HG02973 (cell line): ENCODE measurements around the gene MOB2.

Experiments
- ATAC-seq: cut with Tn5 transposase; IDR thresholded peaks from one replicate; pipeline ENCODE4 v1.9.1; 2021; ENCODE audit warnings: moderate library complexity; ENCODE audit not compliant: unreplicated experiment

The MOB2 gene

DNA sequence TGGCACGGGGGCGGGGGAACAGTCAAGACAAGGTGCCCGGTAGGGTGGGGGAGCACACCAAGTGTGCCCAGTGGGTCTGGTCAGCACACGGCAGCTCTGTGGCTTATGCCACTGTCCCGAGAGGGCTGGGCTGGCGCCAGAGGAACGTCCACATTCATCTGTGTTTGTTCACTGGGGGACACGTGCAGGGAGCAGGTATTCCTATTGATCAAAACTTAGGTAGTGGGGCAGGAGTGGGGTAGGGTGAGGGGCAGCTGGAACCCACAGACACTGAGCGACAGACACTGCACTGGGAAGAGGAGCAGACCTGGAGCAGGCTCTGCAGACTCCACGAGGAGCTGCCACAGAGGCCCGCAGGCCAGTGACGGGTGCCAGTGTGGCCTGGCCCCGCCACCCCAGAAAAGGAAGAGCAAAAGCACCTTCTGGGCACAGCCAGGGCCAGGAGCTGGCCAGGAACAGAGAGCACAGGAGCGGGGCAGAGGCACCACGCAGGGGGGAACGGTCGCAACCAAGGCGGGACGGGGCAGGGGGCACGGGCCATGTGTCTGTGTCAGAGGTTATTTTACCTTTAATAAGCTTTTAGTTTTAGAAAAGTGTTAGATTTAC is 2.1 kb upstream of the MOB2 start:
- no peak for ATAC-seq

DNA sequence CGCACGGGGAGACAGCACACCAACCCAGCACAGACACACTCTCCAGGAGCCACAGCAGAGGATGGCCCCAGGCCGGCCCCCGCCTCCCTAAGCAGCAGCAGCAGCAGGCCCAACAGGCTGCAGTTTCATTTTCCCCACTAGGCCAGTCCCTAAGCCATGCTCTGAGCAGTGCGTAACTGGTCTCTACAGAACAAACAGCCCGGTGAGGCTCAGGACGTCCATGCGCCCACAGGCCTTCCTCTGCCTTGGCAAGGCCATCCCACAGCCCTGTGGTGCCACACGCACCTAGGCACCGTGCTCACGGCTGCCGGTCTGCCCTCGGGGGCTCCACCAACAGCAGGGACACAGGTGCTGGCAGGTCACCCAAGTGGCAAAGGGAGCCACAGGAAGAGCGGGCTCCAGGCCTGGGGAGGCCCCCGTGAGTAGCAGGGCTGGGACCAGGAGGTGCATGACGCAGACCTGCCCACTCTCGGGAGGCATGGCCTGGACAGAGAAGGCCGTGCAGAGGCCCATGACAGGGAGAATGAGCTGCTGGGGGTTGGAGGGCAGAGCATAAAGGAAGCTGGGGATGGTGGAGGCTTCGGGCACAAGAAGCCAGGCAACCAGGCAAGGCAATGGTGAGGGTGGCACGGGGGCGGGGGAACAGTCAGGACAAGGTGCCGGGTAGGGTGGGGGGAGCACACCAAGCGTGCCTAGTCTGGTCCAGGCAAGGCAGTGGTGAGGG is 1.4 kb upstream of the MOB2 start:
- no peak for ATAC-seq

DNA sequence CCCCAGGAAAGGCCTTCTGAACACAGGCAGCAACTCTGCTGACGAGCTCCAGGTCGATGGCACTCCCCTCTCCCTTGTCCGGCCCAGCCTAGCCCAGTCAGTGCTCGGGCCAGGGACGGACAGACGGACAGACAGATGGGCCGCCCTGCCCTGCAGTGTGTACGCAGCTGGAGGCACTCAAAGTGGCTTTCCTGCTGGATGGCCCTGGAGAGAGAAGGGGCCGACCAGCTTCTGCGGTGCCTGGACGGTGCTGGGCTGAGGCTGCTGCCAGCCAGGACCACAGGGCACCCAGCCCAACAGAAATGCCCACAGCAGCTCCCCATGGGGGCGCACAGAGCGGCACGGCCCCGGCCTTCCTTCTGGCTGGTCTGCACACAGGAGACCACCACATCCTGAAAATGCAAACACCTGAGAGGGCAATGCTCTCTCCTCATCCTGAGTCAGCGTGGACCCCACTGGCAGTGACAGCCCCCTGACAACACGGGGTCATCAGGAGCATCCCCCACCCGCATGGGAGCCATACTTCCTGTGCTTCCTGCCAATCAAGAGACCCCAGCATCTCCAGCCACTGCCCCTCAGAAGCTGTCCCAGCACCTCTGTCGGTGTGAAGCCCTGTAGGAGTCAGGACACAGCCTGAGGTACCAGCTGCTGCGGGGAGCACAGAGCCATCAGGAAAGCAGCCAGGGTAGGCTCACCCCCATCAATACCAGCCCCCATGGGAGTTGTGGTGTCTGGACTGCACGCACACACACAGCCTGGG is 692 bp upstream of the MOB2 start:
- ATAC-seq: no peak

DNA sequence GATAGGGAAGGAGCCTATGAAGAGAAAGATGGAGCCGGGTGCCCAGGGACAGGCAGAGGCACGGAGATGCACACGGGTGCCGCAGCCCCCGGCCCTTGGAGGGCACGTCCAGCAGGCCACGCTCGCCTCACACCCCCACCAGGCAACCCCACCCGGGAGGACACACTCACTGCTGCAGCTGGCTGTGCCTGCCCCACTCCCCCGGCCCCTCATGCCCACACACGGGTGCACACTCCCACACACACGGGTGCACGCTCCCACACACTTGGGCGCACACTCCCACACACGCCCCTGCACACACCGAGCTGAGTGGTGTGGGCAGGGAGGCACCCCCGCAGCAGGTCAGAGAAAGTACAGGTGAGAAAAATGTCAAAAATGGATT is 1.1 kb downstream of the MOB2 start:
- no peak for ATAC-seq

DNA sequence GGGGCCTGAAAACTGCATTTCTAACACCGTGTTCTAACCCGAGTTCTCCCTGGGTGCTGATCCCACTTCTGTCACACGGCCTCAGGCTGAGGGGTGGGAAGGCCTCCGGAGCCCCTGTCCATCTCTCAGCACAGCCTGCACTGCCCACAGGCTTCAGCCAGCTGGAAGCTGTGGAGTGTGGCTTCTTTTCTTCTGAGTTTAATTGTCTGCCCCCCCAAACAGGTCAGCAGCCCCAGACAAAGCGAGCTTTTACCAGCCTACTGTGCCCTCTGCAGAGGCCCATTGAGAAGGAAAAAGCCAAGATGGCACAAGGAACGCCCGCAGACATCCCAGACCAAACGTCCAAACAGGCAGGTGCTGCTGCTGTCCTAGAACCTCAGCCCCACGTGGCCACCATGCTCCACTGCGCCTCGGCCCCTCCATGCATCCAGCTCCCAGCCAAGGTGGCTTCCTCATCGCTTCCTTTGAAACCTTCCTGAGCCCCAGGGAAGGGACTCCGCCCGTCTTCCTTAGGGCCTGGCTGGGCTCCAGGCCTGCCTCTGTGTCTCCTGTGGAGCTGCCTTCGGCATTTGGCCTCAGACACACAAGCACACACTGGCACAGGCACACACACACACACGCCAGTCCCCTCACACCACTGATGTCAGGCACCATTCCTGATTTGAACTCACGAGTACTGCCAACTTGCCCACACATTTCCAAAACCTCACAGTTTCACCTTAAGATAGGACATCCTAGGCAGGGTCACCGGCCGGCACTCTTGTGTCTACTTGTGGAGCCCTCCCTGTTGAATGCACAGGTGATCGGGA is 1.7 kb downstream of the MOB2 start:
- no peak for ATAC-seq

DNA sequence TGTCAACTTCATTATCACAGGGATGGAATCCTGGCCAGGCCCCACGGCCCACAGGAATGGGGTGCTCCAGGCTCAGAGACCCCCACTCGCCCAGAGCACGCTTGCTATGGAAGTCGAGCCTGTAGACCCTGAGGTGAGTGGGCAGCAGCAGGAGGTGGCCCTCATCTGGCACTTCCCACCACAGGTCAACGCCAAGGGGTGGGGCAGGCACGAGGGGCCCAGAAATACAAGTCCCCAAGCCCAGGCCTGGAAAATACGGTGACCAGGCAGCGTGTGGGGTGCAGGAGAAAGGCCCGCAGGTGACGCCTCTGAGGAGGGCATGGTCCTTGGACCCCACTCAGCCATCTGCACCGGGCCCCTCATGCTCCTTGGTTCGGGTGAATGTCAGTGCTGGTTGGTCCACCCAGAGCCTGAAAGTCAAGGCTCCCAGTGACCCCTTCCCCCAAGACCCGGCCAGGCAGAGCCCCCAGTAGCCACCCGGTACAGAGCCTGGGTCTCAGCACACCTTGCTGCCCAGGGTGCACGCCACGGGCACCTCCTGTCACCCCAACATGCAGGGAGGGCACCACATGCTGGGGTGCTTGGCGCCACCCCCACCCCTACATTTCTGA is 2.4 kb downstream of the MOB2 start:
- no peak for ATAC-seq

DNA sequence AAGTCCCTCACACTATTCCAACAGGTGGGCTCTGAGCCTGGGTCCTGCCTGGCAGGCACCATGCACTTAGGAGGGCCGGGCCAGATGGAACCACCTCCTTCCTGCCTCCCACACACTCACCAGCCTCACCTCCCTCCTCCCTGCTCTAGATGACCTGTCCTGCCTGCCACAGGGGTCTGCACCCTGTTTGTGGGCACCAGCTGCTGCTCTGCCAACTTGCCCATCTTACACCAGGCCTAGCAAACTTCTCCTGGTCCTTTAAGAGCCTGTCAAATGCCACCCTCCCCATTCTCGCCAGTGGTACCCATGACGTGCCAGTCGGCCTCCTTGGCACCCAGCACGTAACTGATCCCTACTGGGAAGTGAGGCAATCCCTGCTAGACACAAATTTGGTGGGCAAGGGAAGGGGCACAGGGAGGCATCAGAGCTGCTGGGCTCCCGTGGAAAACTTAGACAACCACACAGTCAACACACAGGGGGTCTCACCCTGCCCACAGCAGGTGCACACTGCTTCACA is 3.1 kb downstream of the MOB2 start:
- ATAC-seq: no peak

DNA sequence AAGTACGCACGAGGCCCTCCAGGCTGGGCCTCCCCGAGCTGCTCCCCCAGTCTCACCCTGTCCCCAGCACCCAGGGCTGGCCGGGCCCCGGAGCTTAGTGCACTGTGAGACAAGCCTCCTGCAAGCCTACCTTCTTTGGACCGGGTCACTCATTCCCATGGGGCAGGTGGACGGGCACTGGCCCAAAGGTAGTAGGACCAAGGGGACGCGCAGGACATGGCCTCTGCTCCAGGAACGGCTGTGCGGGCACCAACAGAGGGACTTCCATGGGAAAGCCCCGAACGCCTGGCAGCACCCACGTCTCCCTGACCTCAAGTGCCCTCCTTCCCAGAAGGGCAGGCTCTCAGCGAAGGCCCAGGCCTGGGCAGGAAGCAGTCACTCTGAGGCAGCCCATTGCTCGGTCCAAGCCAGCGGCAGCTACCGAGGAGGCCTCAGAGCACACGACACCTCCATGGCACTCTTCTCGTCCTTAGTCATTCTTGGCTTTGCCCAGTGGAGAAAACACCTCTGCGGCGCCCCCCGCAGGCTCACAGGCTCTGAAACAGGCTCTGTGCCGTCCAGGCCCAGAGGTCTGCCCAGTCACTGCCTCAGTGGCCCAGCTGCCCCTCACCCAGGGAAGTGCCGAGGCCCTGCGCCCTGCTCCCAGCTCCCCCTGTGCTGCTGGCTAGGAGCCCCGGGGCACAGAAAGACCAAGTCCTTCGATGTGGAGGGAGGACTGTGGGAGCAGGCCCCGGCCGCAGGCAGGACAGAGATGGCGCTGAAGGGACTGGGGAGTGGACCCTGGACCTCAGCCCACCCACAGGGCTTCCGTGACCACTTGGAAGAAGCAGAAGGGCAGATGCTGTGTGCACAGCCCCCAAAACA is 3.8 kb downstream of the MOB2 start:
- ATAC-seq: no peak

DNA sequence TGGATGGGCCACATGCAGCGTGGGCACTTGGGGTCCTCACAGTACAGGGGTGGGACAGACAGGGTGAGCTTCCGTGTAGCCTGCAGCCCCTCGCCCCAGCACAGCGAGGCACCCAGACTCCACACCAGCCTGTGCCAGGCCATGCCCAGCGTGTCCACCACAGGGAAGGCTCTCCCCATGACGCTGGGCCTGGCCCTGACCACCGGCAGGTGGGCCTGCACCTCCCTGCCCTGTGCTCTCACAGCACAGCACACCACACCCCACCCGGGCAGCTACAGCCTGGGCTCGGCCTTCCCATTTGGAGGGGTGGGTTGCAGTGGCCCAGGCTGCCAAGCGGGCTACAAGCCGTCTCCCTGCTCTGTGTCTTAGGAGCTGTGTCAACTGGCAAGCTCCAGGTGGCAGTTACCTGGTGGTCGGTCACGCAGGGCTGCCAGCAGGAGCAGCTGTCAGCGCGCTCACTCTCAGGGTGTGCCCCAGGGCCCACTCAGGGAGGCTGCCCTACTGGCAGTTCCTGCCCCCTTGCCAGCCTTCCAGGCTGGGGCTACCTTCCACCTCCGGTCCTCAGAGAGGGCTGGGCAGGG is 4.6 kb downstream of the MOB2 start:
- ATAC-seq: no peak

DNA sequence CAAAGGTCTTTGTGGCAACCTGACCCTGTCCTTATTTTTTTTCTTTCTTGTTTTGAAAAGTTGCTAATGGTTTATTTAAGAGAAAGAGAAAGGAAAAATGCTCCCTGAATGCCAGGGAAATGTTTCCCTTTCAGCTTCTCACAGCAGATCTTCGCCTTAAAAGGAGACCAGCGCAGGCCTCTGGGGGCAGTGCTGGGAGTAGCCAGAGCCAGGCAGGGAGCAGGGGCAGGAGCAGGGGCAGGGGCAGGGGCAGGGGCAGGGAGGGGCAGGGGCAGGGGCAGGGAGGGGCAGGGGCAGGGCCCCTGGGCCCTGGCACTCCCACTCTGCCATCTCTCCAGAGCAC is 5.1 kb downstream of the MOB2 start:
- no peak for ATAC-seq

DNA sequence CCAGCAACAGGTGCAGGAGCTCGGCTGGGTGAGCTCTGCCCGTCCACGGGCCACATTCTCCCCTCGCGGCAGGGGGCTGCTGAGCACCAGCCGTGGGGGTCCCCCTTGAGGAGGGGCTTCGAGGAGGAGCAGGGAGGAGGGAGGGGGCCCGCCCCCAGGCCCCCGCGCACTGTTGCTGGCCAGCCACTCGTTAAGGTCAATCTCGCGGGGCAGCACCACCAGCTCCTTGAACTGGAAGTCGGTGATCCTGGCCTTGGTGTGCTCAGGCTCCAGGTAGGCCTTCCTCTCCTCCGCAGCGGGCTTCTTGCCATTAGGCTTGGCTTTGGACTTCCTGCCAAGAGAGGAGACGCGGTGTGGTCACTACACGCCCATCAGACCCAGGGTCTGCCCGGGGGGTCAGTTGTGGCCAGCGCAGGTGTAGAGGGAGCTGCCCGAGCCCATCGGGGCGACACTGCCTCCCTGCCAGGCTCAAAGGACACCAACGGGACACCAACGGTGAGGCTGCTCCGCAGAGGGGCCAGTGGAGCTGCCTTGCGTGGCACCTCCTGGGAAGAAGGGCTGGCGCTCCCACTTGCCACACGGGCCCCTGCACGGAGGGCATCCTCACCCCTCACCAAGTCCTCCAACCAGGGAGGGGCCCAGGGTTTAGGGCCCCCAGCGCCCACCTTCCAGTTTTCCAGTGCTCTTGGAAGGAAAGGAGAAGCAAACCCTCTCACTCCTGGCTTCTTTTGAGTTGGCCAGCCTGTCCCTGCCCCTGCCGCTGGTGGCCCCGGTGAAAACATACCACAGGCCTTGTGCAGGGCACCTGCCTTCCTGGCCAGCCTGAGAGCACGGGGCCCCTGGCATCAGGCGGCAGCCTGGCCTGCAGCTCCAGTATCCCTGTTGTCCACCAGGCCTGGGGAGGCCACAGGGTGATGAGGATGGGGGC is 5.8 kb downstream of the MOB2 start:
- ATAC-seq: no peak

DNA sequence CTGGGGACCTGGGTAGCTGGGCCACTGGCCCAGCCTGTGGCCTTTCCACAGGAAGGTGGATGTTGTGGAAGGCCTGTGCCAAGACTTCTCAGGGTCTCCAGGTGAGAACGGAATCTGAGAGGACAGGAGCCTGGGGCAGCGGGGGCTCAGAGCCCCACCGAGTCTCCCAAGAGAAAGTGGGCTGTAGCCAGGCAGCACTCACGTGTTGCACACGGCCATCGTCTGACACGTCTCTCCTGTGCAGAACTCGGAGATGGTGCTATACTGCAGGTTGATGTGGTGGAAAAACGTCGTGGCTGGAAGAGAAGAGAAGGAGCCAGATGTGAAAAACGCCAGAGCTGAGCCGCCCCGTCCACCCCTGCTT is 6.4 kb downstream of the MOB2 start:
- no peak for ATAC-seq

DNA sequence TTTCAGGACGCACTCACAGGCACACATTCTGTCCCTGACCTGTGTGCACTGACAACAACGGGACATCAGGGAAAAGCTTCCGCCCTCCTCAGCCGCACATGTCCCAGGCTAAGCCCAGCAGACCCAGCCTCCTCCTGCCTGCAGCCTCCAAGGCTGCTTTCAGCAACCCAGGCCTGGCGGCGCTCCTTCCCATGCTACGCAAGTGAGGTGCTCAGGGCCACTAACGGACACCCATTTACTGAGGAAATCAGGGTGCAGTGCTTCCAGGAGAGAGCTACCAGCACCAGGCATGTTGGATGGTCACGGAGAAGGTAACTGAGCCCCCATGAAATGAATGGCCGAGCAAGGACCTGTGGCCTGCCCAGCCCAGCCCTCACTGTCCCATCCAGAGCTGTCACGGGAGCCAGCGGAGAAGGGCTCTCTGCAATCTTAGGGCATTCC is 6.9 kb downstream of the MOB2 start:
- no peak for ATAC-seq

DNA sequence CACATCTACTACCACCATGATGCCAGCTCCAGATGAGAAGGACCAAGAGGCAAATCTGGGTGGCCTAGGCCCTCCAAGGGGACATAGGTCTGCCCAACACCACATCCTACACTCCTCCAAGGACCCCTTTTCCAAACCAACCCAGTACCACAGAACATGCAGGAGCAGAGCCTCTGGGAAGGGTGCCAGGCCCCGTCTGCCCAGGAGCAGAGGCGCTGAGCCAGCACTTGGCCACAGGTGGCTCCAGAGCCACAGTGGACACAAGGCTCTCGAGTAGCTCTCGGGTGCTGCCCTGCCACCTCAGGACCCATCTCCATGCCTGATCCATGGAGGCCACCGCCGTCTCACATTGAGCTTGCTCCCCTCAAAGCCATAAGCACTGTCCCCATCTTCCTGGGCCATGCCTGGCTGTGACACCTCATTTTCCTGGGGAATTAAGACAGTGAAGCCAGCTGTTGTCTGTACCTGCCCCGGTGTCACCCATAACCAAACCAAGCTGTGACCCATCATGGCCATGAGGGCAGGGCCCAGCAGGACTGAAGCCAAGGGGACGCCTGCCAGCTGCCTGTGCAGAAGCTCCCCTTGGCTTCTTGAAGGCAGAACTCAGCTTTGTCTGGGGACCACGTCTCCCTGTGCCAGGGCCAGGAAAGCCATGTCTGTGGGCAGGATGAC is 7.4 kb downstream of the MOB2 start:
- ATAC-seq: no peak

DNA sequence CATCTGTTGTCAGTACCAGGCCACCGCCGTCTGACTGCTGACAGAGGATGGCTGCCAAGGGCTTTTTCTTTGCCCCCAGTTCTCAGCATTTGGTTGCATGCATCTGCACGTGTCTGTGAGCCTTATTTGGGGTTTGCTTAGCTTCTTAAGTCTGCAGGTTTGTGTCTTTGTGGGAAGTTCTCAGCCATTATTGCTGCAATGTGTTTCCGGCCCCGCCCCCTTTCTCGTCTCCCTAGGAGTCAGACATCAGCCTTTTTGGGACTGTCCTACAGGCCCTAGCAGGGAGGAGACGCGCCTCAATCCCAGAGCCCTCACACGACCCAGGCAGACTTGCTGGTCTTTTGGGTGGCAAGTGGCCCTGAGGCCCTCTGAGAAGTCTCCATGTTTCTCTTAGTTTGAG is 8.0 kb downstream of the MOB2 start:
- ATAC-seq: no peak

DNA sequence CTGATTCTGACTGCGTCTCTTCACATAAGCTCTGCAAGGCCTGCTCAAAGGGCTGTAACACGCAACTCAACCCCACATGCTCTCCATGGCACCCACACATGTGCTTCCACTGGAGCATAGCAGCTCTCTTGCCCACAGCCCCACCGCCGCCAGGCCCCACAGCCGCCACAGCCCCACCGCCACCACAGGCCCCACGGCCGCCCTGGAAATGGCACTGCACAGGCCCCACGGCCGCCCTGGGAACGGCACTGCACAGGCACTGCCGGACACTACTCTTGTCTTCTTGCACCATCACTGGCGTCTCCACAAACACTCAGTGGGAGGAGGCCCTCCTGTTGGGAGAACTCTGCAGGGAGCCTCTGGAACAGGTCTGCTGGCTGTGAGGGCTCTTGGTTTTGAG is 8.6 kb downstream of the MOB2 start:
- no peak for ATAC-seq

DNA sequence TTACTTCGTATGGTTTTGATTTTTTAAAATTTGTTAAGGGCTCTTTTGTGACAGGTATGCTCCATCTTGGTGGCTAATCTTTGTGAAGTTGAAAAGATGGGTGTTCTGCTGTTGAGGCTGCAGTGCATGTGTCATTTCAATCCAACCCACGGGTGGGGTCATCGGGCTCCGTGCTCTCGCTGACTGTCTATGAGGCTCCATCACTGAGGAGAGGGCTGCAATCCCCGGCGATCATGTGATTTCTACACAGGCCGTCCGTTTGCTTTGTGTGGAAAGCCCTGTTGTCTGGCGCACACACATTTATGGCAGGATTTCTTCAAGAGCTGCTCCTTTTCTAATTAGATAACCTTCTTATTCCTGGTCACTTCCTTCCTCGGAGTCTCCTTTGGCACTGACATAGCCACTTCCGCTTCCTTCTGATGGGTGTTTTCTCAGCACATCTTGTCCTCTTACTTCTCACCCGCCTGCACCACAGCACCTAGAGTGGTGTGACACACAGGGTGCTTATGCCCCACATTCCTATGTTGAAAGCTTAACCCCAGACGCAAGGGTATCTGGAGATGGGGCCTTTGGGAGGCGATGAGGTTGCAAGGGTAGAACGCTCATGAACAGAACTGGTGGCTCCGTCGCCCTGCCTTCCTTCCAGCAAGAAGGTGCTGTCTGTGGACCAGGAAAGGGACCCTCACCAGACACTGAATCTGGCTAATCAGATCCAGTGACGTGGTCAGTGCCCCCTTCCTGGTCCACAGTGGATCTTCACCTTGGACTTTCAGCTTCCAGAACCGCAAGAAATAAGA is 9.4 kb downstream of the MOB2 start:
- ATAC-seq: no peak
